HG02870 (cell line): ENCODE results near the gene CRYGN.

Experiments
- ATAC-seq: cut with Tn5 transposase; IDR thresholded peaks from one replicate; pipeline ENCODE4 v1.9.1; 2021; ENCODE audit warnings: mild to moderate bottlenecking, moderate library complexity; ENCODE audit not compliant: unreplicated experiment

Gene CRYGN

DNA sequence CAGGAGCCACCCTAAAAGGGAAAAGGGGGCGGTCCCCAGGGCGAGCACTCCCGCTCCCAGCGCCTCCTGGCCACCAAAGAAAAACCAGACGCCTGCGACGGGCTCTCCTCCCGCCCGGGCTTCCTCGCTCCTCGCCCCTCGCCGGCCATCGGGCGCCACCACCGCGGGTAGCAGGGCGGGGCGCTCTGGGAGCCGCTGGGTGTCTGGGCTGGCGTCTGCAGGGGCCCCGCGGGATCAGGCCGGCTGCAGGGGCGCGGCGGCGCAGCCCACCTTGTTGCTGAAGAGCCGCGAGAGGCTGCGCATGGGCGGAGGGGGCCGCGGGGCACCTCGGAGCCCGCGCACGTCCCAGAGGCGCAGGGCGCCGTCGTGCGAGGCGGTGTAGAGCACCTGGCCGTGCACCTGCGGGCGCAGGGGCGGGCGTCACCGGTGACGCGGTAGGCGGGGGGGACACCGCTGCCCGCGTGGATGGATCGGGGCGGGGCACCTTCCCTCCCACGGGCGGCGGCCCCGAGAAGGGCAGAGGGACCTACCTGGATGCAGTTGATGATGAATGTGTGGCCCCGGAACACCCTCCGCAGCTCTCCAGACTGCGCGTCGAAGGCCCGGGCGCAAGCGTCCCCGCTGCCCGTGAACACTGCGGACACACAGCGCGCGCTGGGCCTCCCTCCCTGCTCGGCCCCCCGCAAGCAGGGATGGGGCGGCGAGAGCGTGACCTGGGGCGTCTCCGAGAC, 58.4 kb downstream of the CRYGN start:
- no peak for ATAC-seq

DNA sequence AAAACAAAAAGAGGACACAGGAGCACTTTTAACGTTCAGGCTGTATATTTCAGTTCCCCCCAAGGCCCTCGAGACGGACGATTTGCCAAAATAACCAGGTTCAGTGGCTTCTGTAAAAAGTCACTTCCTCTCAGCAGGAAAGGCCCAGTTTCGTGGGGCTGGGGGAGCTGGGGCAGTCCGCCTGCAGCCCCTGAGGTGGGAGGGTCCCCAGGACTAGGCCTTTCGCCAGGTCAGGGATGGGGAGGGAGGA, 58.9 kb downstream of the CRYGN start:
- ATAC-seq = no peak

DNA sequence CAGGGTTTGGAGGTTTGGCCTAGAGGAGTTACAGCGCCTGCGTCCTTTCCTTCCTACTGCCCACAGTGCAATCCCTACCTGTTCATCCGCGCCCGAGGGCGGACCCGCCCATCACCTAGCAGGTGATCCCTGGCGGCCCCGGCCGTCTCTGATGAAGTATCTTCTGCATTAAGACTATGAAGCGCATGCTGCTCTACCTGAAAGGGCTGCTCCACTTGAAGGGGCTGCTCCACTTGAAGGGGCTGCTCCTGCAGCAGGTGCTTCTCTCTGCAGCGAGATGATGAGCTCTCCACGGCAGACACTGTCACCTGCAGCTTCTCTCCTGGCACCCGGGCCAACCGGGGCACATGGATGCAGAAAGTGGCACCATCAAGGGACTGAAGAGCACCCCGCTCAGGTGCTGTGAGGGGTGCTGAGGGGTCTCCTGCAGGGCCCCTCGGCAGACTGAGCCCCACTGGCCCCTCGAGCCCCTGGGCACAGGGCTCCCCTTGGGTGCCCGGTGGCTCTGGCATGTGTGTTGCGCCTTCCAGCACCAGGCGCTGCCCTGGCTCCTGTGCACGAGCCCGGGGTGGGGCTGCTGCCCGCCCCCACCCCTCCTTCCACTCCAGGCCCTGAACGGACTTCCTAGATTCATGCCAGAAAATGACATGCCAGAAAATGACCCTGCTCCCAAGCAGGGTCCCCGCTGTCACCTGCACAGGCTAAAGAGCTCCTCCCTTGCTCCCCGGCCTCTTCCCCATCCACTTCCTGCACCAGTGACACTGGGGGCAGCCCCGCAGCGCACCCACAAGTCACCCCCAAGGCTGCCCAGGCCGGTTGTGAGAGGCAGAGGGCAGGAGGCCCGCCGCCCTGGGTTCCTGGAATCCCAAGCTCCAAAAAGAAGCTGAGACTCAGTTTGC, 59.5 kb downstream of the CRYGN start:
- ATAC-seq = no peak

DNA sequence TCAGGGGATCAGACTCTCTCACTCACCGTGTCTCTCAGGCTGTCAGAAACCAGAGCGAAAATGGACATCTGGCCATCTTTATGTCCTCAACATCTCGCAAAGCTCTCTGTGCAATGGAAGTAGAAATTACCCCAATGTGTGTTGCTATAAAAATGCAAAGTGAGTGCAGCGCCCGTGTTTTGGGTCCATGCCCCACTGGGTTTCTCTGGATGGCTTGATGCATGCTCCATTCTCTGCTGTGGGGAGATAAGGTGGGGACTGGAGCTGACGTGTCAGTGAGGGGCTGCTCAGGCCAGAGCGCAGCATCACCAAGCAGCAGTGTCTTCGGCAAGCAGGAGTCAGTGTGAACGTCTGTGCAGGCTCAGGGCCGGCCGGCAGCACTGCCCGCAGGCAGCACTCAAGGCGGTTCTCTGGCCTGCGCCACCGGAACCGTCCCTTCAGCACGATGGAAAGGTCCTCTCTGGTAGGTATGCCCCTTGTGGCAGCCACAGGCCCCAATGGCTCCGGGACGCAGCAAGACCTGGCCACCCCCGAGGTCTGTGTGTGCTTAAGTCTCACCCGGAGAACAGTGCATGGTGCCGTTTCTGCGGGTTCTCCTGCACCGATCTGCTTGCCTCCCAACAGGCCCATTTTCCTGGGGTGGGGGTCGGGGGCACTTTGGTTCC, 60.3 kb downstream of the CRYGN start:
- no peak for ATAC-seq

DNA sequence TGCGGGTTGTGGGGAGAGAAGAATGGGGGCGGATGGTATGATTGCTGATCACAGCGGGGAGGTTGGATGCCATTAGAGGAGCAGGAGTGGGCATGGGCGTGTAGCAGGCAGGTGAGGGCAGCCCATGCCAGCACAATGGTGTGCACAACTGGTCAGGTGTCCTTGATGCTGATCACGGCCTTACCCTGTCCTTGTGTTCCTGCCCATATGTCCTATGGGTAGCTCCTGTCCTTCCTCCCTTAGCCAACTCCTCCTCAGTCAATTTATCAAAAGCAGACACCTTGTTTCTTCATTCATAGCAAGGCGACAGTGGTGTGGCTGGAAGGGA, 60.8 kb downstream of the CRYGN start:
- no peak for ATAC-seq
